ENCODE data around the gene GLB1L.
"Not testable (repeated sequence)": the region's sequence is repeated elsewhere in the genome, so short reads cannot be mapped to it uniquely, and the experiment has no call there.

The GLB1L gene

GRCh38 chr2:219279916-219280516, 34.8 kb upstream of the GLB1L start:
- DNase-seq = no peak

GRCh38 chr2:219279151-219279915, 34.1 kb upstream of the GLB1L start, which contains the start of gene DNAJB2:
Gene DNAJB2 (plus strand): TSS chr2:219279366. CDS start chr2:219279834, 468 bp downstream.
- DNase-seq = peak; percentile 99

- no peak for DNase-seq
These were observed 33.5 kb upstream of the GLB1L start for GRCh38 chr2:219278655-219279150.

GRCh38 chr2:219277703-219278654, 32.7 kb upstream of the GLB1L start:
- peak; percentile 82 for DNase-seq

GRCh38 chr2:219274361-219274921, 29.2 kb upstream of the GLB1L start:
- DNase-seq = no peak

GRCh38 chr2:219273937-219274336, 28.7 kb upstream of the GLB1L start:
- no peak for DNase-seq

- no peak for DNase-seq
These were observed 27.8 kb upstream of the GLB1L start for GRCh38 chr2:219272995-219273394.

- no peak for DNase-seq
These were observed 27.1 kb upstream of the GLB1L start for GRCh38 chr2:219272356-219272755.

- no peak for DNase-seq
These were observed 25.8 kb upstream of the GLB1L start for GRCh38 chr2:219271021-219271420.

- DNase-seq = no peak
These were observed 24.8 kb upstream of the GLB1L start for GRCh38 chr2:219270055-219270372.

GRCh38 chr2:219269362-219270054, 24.3 kb upstream of the GLB1L start:
- no peak for DNase-seq

- DNase-seq = no peak
These were observed 23.1 kb upstream of the GLB1L start for GRCh38 chr2:219268294-219268693.

GRCh38 chr2:219266886-219267285, 21.6 kb upstream of the GLB1L start:
- no peak for DNase-seq

GRCh38 chr2:219266232-219266631, 21.0 kb upstream of the GLB1L start:
- DNase-seq = no peak

- no peak for DNase-seq
These were observed 16.0 kb upstream of the GLB1L start for GRCh38 chr2:219261024-219261855.

GRCh38 chr2:219258942-219259341, 13.7 kb upstream of the GLB1L start:
- DNase-seq = not testable (repeated sequence)

- DNase-seq = peak; percentile 38
These were observed 9.5 kb upstream of the GLB1L start for GRCh38 chr2:219254590-219255201.

- peak; percentile 97 for DNase-seq
These were observed 8.7 kb upstream of the GLB1L start, which contains the start of gene TUBA4A for GRCh38 chr2:219253753-219254589. Gene TUBA4A (minus strand): TSS chr2:219253918. CDS start chr2:219253858, 60 bp downstream.

GRCh38 chr2:219252900-219253752, 7.9 kb upstream of the GLB1L start, which contains the start of gene TUBA4B:
Gene TUBA4B (plus strand): TSS chr2:219253243. CDS start chr2:219253408, 165 bp downstream.
- DNase-seq = peak; percentile 57

Data from CD4-positive, alpha-beta T cell treated with Interleukin-17A for 4 hours (primary cell).